Fibroblast of pulmonary artery (primary cell): Measurements from ENCODE around the gene SLC6A8.

Source experiments
- DNase-seq: peaks from one replicate; pipeline ENCODE4 v3.0.0-alpha.2; 2010; ENCODE audit warnings: low read depth
- H3K4me3 ChIP-seq: replicated peaks from 2 replicates; pipeline ENCODE4 v1.5.1; 2011; ENCODE audit warnings: low read depth, mild to moderate bottlenecking, control low read depth, low read length, moderate library complexity
- TF ChIP-seq, protein P1 (sequence below): IDR thresholded peaks from 2 replicates; pipeline ENCODE4 v1.5.1; 2011; ENCODE audit warnings: mild to moderate bottlenecking, control low read depth, low read length, inconsistent platforms; ENCODE audit errors: missing control alignments

SLC6A8 gene

DNA sequence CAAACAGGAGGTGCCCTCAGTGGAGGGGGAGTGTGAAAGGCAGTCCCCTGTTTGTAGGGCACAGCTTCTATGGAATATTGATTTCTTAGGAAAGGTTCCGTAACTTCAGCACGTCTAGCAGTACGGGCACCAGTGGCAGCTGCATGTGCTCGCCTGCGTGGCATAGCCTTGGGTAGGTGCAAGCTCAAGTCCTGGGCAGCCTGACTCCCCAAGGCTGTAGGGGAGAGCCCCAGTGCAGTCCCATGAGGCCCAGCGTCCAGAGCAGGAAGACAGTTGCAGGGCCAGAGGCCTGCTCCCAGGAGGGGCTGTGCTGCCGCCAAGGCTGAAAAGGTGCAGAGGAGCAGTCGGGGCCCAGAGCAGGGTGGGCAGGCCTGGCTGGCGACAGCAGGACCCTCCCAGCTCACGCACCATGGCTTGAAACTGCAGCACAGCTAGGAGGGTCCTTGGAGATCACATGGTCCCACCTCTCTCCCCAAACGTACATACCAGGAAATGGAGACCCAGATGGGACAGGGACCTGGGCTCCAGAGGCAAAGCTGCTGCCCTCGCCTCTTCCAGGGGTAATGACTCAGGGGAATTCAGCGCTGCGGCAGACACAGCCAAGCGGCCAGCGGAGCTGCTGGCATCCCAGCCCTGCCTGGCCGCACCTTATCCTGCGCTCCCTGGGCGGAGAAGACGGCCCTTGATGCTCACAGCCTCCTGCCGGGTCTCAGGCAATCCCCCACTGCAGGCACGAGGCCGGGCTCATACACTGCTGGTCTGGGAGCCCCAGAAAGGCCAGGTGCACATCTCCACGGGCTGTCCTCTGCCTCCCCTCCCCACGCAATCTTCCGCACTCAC is 46.8 kb upstream of the SLC6A8 start:
- no peak overlapping the region for H3K4me3 ChIP-seq
- TF ChIP-seq, protein P1, sequence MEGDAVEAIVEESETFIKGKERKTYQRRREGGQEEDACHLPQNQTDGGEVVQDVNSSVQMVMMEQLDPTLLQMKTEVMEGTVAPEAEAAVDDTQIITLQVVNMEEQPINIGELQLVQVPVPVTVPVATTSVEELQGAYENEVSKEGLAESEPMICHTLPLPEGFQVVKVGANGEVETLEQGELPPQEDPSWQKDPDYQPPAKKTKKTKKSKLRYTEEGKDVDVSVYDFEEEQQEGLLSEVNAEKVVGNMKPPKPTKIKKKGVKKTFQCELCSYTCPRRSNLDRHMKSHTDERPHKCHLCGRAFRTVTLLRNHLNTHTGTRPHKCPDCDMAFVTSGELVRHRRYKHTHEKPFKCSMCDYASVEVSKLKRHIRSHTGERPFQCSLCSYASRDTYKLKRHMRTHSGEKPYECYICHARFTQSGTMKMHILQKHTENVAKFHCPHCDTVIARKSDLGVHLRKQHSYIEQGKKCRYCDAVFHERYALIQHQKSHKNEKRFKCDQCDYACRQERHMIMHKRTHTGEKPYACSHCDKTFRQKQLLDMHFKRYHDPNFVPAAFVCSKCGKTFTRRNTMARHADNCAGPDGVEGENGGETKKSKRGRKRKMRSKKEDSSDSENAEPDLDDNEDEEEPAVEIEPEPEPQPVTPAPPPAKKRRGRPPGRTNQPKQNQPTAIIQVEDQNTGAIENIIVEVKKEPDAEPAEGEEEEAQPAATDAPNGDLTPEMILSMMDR = no peak
- DNase-seq = no peak

- no peak overlapping the region for H3K4me3 ChIP-seq
- TF ChIP-seq, protein P1 = no peak
- DNase-seq = no peak
Observed at GRCh38 chrX:153641627-153642026, 46.1 kb upstream of the SLC6A8 start.

DNA sequence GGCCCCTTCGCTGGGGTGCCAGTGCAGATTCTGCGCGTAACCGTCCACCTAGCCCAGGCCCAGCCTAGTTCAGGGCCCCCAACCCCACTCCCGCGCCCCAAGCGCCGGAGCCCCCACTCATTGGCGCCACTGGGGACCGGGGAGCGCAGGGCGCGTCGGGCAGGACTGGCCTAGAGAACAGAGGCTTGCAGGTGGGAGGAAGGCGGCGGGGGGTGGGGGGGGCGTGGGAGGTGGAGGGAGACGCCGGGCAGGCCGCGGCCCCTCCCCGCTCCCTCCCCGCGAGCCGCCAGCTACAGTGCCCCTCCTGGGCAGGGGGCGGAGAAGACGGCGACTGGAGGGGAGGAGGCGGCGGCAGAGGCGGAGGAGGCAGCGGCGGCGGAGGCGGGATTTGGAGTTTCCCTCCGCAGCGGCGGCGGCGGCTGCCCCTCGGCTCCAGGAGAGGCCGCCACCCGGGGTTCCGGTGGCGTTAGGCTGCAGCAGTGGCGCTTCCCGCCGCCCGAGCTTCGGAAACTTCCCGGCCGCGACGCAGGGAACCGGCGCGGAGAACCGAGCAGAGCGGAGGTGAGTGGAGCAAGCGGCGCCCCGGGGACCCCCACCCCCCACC is 45.6 kb upstream of the SLC6A8 start:
- TF ChIP-seq, protein P1 = no peak
- no peak for DNase-seq
- H3K4me3 ChIP-seq = no peak overlapping the region

GRCh38 chrX:153642655-153643430 is 44.9 kb upstream of the SLC6A8 start:
- TF ChIP-seq, protein P1 = no peak
- no peak overlapping the region for H3K4me3 ChIP-seq
- no peak for DNase-seq

- DNase-seq = no peak
- TF ChIP-seq, protein P1 = no peak
- H3K4me3 ChIP-seq = no peak overlapping the region
Observed at GRCh38 chrX:153643431-153644351, 44.0 kb upstream of the SLC6A8 start.

DNA sequence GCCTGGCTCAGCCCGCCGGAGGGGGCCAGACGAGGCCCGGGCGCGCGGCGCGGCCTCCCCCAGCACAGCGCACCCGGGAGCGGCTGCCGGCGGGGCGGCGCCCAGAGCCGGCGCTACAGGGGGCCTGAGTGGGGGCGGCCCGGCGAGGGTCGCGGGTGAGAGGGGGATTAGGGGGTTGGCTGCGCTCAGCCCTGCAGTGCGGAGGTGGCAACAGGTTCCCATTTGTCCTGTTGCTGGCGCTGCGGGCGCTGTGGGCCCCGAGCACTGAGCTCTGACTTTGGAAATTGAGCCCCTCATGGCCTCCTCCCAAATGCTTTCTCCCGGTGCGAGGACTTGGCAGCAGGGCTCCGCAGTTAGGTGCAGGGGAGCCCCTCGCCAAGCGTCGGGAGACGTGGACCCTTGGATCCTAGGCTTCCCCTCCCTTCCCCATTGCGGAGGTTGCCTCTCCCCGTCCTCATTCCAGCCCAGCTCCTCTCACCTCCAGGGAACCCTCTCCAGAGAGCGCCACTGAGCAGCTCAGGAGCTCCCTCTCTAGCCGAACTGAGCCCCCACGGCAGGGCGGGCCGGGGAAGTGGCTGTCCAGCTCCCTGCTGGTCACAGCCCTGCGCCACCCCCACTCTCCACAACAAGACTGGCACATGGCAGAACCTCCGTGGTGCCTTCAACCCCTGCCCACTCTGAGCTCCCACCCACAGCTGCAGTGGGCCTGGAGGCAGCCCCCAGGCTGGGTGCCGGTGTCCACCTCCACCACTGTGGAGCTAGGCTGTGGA is 43.2 kb upstream of the SLC6A8 start:
- TF ChIP-seq, protein P1 = no peak
- DNase-seq = no peak
- H3K4me3 ChIP-seq = no peak overlapping the region
